HPDE6-E6E7 (cell line): ENCODE measurements around the gene DCXR.
"Not testable (repeated sequence)": the region's sequence is repeated elsewhere in the genome, so short reads cannot be mapped to it uniquely, and the experiment has no call there.

Experiments
- DNase-seq: peaks from one replicate; pipeline ENCODE4 v3.0.0; 2011; ENCODE audit warnings: missing footprints; ENCODE audit errors: extremely low spot score

DCXR gene

GRCh38 chr17:82039695-82040299 lies 2.3 kb upstream of the DCXR start:
- DNase-seq: no peak

GRCh38 chr17:82038796-82039409 lies 1.4 kb upstream of the DCXR start:
- DNase-seq: not testable (repeated sequence)

- no peak for DNase-seq
These were observed 345 bp upstream of the DCXR start for GRCh38 chr17:82037889-82038195.

GRCh38 chr17:82036634-82037091 lies 834 bp downstream of the DCXR start:
- no peak for DNase-seq

- no peak for DNase-seq
These were observed 1.4 kb downstream of the DCXR start for GRCh38 chr17:82035956-82036633.

- no peak for DNase-seq
These were observed 2.0 kb downstream of the DCXR start for GRCh38 chr17:82035488-82035887.

- no peak for DNase-seq
These were observed 3.0 kb downstream of the DCXR start for GRCh38 chr17:82034371-82035011.

GRCh38 chr17:82033359-82034085 lies 4.0 kb downstream of the DCXR start:
- no peak for DNase-seq

GRCh38 chr17:82031885-82032627 lies 5.4 kb downstream of the DCXR start:
- DNase-seq: no peak

- DNase-seq: no peak
These were observed 6.1 kb downstream of the DCXR start, which contains the start of gene RAC3 for GRCh38 chr17:82031303-82031884. Gene RAC3 (plus strand): TSS chr17:82031678. CDS start chr17:82031762, 84 bp downstream.

- DNase-seq: peak; percentile 87
These were observed 6.8 kb downstream of the DCXR start for GRCh38 chr17:82030470-82031302.

- DNase-seq: no peak
These were observed 7.5 kb downstream of the DCXR start for GRCh38 chr17:82029990-82030469.

- DNase-seq: no peak
These were observed 8.1 kb downstream of the DCXR start for GRCh38 chr17:82029391-82029790.

GRCh38 chr17:82028966-82029365 lies 8.5 kb downstream of the DCXR start:
- DNase-seq: no peak

GRCh38 chr17:82028246-82028645 lies 9.3 kb downstream of the DCXR start:
- DNase-seq: no peak

- DNase-seq: no peak
These were observed 11.9 kb downstream of the DCXR start for GRCh38 chr17:82025401-82026107.

GRCh38 chr17:82024859-82025258 lies 12.6 kb downstream of the DCXR start:
- no peak for DNase-seq

GRCh38 chr17:82023447-82024241 lies 13.9 kb downstream of the DCXR start:
- DNase-seq: no peak
